ENCODE results near the gene TNC.
A peak's percentile ranks its signal among the peaks of the same experiment; 100 is the strongest.

Gene TNC

DNA sequence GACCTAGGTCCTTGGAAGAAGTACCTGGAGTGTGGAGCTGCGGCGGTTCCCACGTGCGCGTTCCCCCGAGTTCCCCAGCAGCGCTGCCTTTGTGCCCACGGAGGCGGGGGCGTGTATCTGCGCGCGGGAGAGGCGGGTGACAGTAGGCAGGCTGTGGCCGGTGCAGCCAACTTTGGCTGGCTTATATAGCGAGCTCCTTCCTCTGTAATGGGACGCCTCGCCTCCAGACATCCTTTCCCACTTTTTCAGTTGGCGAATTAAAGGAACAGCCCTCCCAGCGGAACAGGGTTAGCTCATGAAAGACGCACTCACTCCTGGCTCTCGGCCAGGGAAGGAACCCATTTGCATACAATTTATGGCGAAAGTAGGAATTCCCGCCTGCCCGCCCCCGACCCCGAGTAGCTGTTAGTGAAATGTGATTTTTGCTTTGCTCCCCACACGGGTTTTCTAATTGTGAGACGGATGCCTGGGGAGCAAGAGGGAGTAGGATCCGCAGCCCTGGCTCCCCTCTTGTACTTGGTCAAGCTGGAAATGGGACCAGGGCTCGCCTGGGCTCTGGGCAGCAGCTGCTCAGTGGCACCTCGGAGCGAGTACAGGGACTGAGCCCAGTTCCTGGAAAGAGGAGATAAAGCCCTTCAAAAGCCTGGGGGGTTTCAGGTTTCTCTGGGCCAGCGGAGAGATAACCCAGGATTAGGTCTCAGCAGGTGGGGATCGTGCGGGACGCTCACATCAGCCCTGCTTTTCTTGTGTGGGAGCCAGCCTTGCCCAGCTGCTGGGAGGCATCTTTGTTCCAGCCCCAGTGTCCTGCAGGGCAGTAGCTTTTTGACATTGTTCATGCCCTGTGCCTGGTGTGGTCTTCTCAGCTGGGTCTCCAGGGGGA is at the start of gene TNC:
Gene TNC (minus strand): TSS at position 159 of the 880 bp plus-strand sequence. CDS start 27,139 bp downstream, outside the sequence.
- DNase-seq, result peak; percentile 57

GRCh38 chr9:115167175-115167574 is 49.2 kb upstream of the TNC start:
- no peak for DNase-seq

GRCh38 chr9:115165233-115165632 is 47.3 kb upstream of the TNC start:
- no peak for DNase-seq

- peak; percentile 73 for DNase-seq
Measured at GRCh38 chr9:115164511-115164974, 46.6 kb upstream of the TNC start.

GRCh38 chr9:115162946-115163345 is 45.0 kb upstream of the TNC start:
- DNase-seq, result no peak

GRCh38 chr9:115161446-115161845 is 43.5 kb upstream of the TNC start:
- DNase-seq, result no peak

- no peak for DNase-seq
Measured at GRCh38 chr9:115158661-115159481, 40.9 kb upstream of the TNC start.

GRCh38 chr9:115157245-115157674 is 39.3 kb upstream of the TNC start:
- DNase-seq, result no peak

DNA sequence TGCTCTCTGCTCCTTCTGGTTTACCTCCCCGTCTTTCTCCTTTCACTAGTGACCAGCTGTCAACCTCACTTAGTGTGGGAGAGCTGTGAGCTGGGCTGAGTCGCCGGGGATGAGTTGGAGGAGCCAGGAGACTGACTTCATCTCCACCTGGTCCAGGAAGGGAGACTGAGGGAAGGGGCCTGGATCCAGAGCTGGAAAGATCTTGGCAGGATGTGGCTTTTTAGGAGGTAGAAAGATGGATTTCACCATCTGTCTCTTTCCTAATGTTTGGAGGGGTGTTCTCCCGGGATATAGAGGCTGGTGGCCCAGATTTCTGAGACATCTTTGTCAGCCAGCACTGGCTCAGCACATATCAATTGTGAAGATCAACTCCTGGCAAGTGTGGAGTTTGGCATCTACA is 37.1 kb upstream of the TNC start:
- DNase-seq, result no peak

DNA sequence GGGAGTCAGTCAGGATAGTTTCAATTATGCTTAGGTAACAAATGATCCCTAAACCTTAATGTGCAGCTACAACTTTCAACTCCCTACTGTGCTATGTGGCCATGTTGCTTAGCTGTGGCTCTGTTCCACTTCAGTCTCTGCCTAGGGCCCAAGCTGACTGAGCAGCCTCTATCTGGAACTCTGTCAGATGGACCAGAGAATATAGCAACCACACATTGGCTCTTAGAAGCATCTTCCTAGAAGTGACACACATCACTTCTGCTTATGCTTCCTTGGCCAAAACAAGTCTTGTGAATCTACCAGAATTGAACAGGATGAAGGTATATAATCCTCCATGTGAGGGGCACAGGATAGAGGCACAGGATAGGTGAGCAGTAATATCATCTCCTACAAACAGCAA is 36.7 kb upstream of the TNC start:
- no peak for DNase-seq

GRCh38 chr9:115152281-115152820 is 34.4 kb upstream of the TNC start:
- no peak for DNase-seq

DNA sequence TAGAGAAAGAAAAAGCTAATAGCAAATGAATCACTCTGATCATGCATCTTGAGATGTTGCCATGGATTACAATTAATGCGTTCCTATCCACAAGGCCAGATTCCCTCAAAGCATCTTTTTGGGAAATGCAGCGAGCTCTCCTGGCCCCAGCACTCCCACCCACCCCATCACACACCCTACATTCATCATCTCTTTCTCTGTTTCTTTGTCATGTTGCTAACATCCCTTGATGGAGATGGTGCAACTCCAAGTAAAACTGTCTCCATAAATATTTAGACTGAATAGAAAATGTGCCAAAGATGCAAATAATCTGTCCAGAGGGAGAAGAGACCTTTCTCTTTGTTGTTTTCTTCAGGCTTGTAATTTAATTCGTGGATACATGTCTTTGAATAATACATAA is 30.8 kb upstream of the TNC start:
- no peak for DNase-seq

GRCh38 chr9:115146581-115147021 is 28.6 kb upstream of the TNC start:
- DNase-seq, result no peak

- no peak for DNase-seq
Measured at GRCh38 chr9:115144706-115145105, 26.7 kb upstream of the TNC start.

DNA sequence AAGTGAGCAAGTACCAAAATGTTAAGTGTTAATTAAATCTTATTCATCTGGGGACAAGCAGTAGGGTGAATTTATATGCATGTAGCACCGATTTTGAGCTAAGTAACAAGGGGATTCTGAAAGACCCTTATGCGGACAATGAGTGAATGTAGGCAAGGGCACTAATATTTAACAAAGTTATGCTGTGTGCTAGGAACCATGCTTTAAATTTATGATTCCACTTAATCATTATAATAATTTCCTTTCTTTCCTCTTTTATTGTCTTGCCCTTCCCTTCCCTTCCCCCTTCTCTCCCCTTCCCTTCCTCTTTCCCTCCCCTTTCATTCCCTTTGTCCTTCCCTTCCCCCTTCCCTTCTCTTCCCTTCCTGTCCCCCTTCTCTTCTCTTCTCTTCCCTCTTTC is 25.7 kb upstream of the TNC start:
- DNase-seq, result no peak

DNA sequence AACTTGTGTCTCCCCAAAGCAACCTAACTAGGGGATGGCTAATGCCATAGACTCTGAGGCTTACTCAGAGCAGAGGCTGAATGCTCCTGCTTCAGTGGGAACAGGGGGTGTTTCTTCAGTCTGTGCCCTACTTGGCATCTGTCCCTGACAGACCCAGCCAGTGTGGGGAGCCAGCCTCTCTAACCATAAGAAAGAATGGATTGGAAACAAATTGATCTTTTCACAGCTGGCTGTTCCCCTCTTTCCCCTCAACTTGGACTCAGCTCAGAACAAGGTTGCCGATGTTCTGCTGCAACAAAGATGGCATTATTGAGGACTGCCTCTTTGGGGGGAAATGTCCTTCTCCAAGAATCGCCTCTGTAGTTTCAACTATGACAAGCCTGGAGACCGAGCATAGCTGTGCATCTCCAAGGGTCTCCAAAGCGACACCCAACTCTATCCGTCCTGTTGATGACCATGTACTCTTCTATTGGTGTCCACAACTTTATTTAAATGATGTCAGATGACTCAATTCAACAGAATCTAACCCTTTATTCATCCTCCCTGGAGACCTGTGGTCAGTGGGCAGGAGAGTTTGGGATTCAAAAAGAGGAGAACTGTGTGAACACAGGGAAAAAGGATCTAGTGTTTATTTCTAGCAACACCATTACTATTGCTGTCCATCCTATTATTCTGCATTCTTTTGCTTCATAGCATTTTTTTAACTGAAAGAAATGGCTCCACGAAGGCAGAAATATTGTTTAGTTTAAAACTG is 24.7 kb upstream of the TNC start:
- DNase-seq, result no peak

- DNase-seq, result no peak
Measured at GRCh38 chr9:115142090-115142489, 24.1 kb upstream of the TNC start.

- no peak for DNase-seq
Measured at GRCh38 chr9:115141612-115142011, 23.7 kb upstream of the TNC start.

GRCh38 chr9:115138151-115138550 is 20.2 kb upstream of the TNC start:
- no peak for DNase-seq

GRCh38 chr9:115137526-115137925 is 19.6 kb upstream of the TNC start:
- no peak for DNase-seq

- no peak for DNase-seq
Measured at GRCh38 chr9:115135821-115136778, 18.1 kb upstream of the TNC start.

DNA sequence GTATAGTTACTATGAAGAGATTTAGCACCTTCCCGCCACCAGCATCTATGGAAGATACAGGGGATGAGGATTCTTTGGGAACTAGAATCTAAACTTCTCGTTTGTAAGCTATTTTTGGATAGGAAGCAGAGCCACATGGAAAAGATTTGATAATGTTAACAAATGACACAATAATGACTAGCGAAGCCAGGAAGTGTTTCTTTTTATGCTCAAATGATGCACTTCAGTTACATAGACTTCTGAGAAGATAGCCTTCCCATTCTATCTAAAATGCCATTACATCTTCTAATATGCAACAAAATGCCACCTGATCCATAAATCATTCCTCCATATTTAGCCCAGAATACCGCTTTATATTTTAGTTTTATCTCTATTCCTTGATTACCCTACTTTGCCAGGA is 17.0 kb upstream of the TNC start:
- DNase-seq, result no peak
